H9 (cell line): ENCODE data around the gene ADRB1. TPM values are rescaled to one million over a fixed set of nuclear protein-coding genes. Genes with fewer than 3 reads are reported as not detected.

Source experiments
- DNase-seq: peaks from one replicate; pipeline ENCODE4 v3.0.0-alpha.2; 2017
- H2AFZ ChIP-seq: one replicate; pipeline ENCODE4 v1.6.1; 2013; ENCODE audit warnings: mild to moderate bottlenecking, low read length, control low read depth, moderate library complexity
- H2AK5ac ChIP-seq: 2 replicates; pipeline ENCODE4 v1.6.1; 2013; ENCODE audit warnings: low read length, control low read depth, mixed read lengths; ENCODE audit not compliant: insufficient read length
- H2BK120ac ChIP-seq: one replicate; pipeline ENCODE4 v1.6.1; 2013; ENCODE audit warnings: low read depth, mild to moderate bottlenecking, low read length, control low read depth, inconsistent platforms; ENCODE audit not compliant: poor library complexity, severe bottlenecking
- H2BK12ac ChIP-seq: 2 replicates; pipeline ENCODE4 v1.6.1; 2013; ENCODE audit warnings: low read length, control low read depth, mixed read lengths, low read depth; ENCODE audit not compliant: insufficient read length
- H2BK15ac ChIP-seq: 2 replicates; pipeline ENCODE4 v1.6.1; 2013; ENCODE audit warnings: low read depth, low read length, control low read depth
- H2BK20ac ChIP-seq: one replicate; pipeline ENCODE4 v1.6.1; 2013; ENCODE audit warnings: low read depth, mild to moderate bottlenecking, low read length, control low read depth, inconsistent platforms; ENCODE audit not compliant: poor library complexity, severe bottlenecking
- H2BK5ac ChIP-seq: 2 replicates; pipeline ENCODE4 v1.6.1; 2013; ENCODE audit warnings: low read length, control low read depth, mixed read lengths; ENCODE audit not compliant: insufficient read length
- H3K14ac ChIP-seq: 2 replicates; pipeline ENCODE4 v1.6.1; 2013; ENCODE audit warnings: low read length, control low read depth; ENCODE audit not compliant: insufficient read depth
- H3K18ac ChIP-seq: 2 replicates; pipeline ENCODE4 v1.6.1; 2013; ENCODE audit warnings: low read depth, mild to moderate bottlenecking, mixed read lengths, low read length, control low read depth; ENCODE audit not compliant: insufficient read length
- H3K23ac ChIP-seq: 2 replicates; pipeline ENCODE4 v1.6.1; 2013; ENCODE audit warnings: low read length, control low read depth, mixed read lengths, low read depth; ENCODE audit not compliant: insufficient read length
- H3K23me2 ChIP-seq: 2 replicates; pipeline ENCODE4 v1.6.1; 2013; ENCODE audit warnings: low read depth, mild to moderate bottlenecking, mixed read lengths, low read length, control low read depth; ENCODE audit not compliant: insufficient read length, poor library complexity, severe bottlenecking
- H3K27ac ChIP-seq: 2 replicates; pipeline ENCODE4 v1.5.1; 2013; ENCODE audit warnings: low read length, control low read depth, mixed read lengths, low read depth; ENCODE audit not compliant: insufficient read length
- H3K27me3 ChIP-seq: 2 replicates; pipeline ENCODE4 v1.6.1; 2013; ENCODE audit warnings: low read length, control low read depth, inconsistent platforms; ENCODE audit not compliant: insufficient read depth
- H3K4ac ChIP-seq: 2 replicates; pipeline ENCODE4 v1.6.1; 2013; ENCODE audit warnings: low read depth, mild to moderate bottlenecking, control low read depth, inconsistent platforms, low read length, moderate library complexity
- H3K4me1 ChIP-seq: 2 replicates; pipeline ENCODE4 v1.6.1; 2013; ENCODE audit warnings: low read length, control low read depth, inconsistent platforms; ENCODE audit not compliant: insufficient read depth
- H3K4me2 ChIP-seq: 2 replicates; pipeline ENCODE4 v1.6.1; 2013; ENCODE audit warnings: low read length, control low read depth, mixed read lengths; ENCODE audit not compliant: insufficient read length, insufficient read depth
- H3K56ac ChIP-seq: 2 replicates; pipeline ENCODE4 v1.6.1; 2013; ENCODE audit warnings: low read depth, mild to moderate bottlenecking, mixed read lengths, low read length, control low read depth; ENCODE audit not compliant: insufficient read length
- H3K79me1 ChIP-seq: 2 replicates; pipeline ENCODE4 v1.6.1; 2013; ENCODE audit warnings: low read depth, mild to moderate bottlenecking, moderate library complexity, low read length, control low read depth, inconsistent platforms; ENCODE audit not compliant: insufficient read depth, poor library complexity, severe bottlenecking
- H3K79me2 ChIP-seq: 2 replicates; pipeline ENCODE4 v1.6.1; 2013; ENCODE audit warnings: low read length, control low read depth, inconsistent platforms; ENCODE audit not compliant: insufficient read depth
- H3K9ac ChIP-seq: 2 replicates; pipeline ENCODE4 v1.6.1; 2013; ENCODE audit warnings: low read length, control low read depth, mixed read lengths; ENCODE audit not compliant: insufficient read length; ENCODE audit errors: extremely low read depth
- H3K9me3 ChIP-seq: one replicate; pipeline ENCODE4 v1.6.1; 2013; ENCODE audit warnings: low read depth, low read length, inconsistent platforms; ENCODE audit not compliant: control insufficient read depth
- H3T11ph ChIP-seq: one replicate; pipeline ENCODE4 v1.6.1; 2013; ENCODE audit warnings: mild to moderate bottlenecking, low read length, control low read depth, inconsistent platforms
- H4K20me1 ChIP-seq: one replicate; pipeline ENCODE4 v1.6.1; 2013; ENCODE audit not compliant: control insufficient read depth, insufficient read length, insufficient read depth
- H4K5ac ChIP-seq: 2 replicates; pipeline ENCODE4 v1.6.1; 2013; ENCODE audit warnings: low read depth, mild to moderate bottlenecking, mixed read lengths, low read length, control low read depth; ENCODE audit not compliant: insufficient read length
- H4K8ac ChIP-seq: replicated peaks from 2 replicates; pipeline ENCODE4 v1.6.1; 2013; ENCODE audit warnings: low read length, control low read depth, mixed read lengths, low read depth; ENCODE audit not compliant: insufficient read length
- H4K91ac ChIP-seq: 2 replicates; pipeline ENCODE4 v1.6.1; 2013; ENCODE audit warnings: low read depth, mild to moderate bottlenecking, moderate library complexity, mixed read lengths, low read length, control low read depth; ENCODE audit not compliant: insufficient read length
- H3K27ac Mint-ChIP-seq, 3 experiments: 2 replicates in 2 of 3; 3 replicates in 1 of 3; pipeline ENCODE4 v1.8.0; 2020 to 2021; ENCODE audit warnings: mixed read lengths in 3 of 3, mild to moderate bottlenecking in 1 of 3, moderate library complexity in 1 of 3
- H3K27me3 Mint-ChIP-seq: 2 replicates; pipeline ENCODE4 v1.8.0; 2021; ENCODE audit warnings: low read depth, mild to moderate bottlenecking, moderate library complexity, mixed read lengths
- H3K36me3 Mint-ChIP-seq, 3 experiments: 2 replicates in 2 of 3; 3 replicates in 1 of 3; pipeline ENCODE4 v1.8.0; 2020 to 2021; ENCODE audit warnings: low read depth in 3 of 3, mixed read lengths in 3 of 3; ENCODE audit not compliant: insufficient read depth in 1 of 3
- H3K4me1 Mint-ChIP-seq, 2 experiments: 2 replicates each; pipeline ENCODE4 v1.8.0; 2020; ENCODE audit warnings: mixed read lengths in 2 of 2
- H3K4me3 Mint-ChIP-seq, 2 experiments: 2 replicates in 1 of 2; 3 replicates in 1 of 2; pipeline ENCODE4 v1.8.0; 2020 to 2021; ENCODE audit warnings: mild to moderate bottlenecking in 2 of 2, mixed read lengths in 2 of 2, moderate library complexity in 1 of 2
- H3K9me3 Mint-ChIP-seq, 2 experiments: 2 replicates in 1 of 2; 3 replicates in 1 of 2; pipeline ENCODE4 v1.8.0; 2020; ENCODE audit warnings: mild to moderate bottlenecking in 2 of 2, mixed read lengths in 2 of 2, moderate library complexity in 1 of 2
- WGBS: extraction: QIAGEN DNeasy Blood & Tissue Kit; methylation state at CpG from one replicate; pipeline ENCODE4 v1.1.7; 2013; ENCODE audit warnings: missing lambda C conversion rate, low lambda C conversion rate, mixed read lengths; ENCODE audit not compliant: insufficient read length; ENCODE audit errors: extremely low coverage; 5-methylcytosine and 5-hydroxymethylcytosine counted together
- total RNA-seq: library from RNA; stranded (reverse); gene quantifications from 2 replicates; pipeline ENCODE4 v1.2.1, GENCODE V29; 2021
- TF ChIP-seq, protein P1 (sequence below): fragments of 200-600 bp; sonication (generic); conservative IDR thresholded peaks from 3 replicates; pipeline ENCODE4 v1.8.0; 2021; ENCODE audit warnings: antibody characterized with exemption, mild to moderate bottlenecking

The ADRB1 gene
- total RNA-seq, 1 experiment from 2014 or later: 0.13 TPM

DNA sequence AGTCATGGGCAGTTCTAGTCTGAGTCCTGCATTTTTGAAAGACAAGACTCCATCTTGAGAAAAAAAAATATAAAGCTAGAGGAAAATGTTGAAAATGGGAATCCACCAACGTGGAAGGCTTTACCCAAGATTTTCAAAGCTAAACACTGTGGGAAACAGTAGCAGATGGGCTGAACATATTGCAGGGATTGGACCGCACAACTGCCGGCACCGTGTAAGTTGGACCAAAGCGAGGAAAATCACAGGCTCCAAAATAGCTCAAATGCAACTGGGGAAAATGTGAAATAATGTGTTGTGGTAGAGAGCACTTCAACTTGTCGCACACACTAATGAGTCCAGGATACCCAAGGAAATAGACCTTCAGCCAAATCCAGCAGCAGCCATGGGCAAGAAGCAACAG lies 26.4 kb upstream of the ADRB1 start:
- H3K36me3 Mint-ChIP-seq: peaks cover 0 to 7% (median 0%) of the 10 kb centered on the region in 3 experiments; a peak in 1 of 7 replicates
- no peak overlapping the region for H3K27ac Mint-ChIP-seq
- peaks cover 10 to 11% of the 10 kb centered on the region in 2 experiments for H3K9me3 Mint-ChIP-seq
- Histone ChIP-seq H3K4ac (no peak overlapping the region), H2BK20ac (no peak overlapping the region), H3K4me1 (no peaks in the 10 kb centered on the region), H3K9me3 (no peaks in the 10 kb centered on the region), H3K4me2 (no peak overlapping the region), H3K23ac (no peak overlapping the region), H4K91ac (no peak overlapping the region), H2AFZ (no peak overlapping the region), H3K79me2 (no peaks in the 10 kb centered on the region), H3T11ph (no peak overlapping the region), H3K27me3 (no peaks in the 10 kb centered on the region), H2BK15ac (no peak overlapping the region), H2AK5ac (no peak overlapping the region), H2BK12ac (no peak overlapping the region), H2BK120ac (no peak overlapping the region), H4K8ac (no peak overlapping the region), H4K5ac (no peak overlapping the region), H3K9ac (no peak overlapping the region), H3K18ac (no peak overlapping the region), H3K56ac (no peak overlapping the region), H3K14ac (no peak overlapping the region), H3K23me2 (no peaks in the 10 kb centered on the region), H3K27ac (no peak overlapping the region), H4K20me1 (no peaks in the 10 kb centered on the region), H2BK5ac (no peak overlapping the region), H3K79me1 (no peaks in the 10 kb centered on the region)
- no peak overlapping the region for H3K4me3 Mint-ChIP-seq
- no peak for DNase-seq
- WGBS: no CpG with 5 or more reads among the region's 6 CpGs
- H3K27me3 Mint-ChIP-seq: peaks cover 4% of the 10 kb centered on the region; the same call in 1 of the 2 replicates
- TF ChIP-seq, protein P1, sequence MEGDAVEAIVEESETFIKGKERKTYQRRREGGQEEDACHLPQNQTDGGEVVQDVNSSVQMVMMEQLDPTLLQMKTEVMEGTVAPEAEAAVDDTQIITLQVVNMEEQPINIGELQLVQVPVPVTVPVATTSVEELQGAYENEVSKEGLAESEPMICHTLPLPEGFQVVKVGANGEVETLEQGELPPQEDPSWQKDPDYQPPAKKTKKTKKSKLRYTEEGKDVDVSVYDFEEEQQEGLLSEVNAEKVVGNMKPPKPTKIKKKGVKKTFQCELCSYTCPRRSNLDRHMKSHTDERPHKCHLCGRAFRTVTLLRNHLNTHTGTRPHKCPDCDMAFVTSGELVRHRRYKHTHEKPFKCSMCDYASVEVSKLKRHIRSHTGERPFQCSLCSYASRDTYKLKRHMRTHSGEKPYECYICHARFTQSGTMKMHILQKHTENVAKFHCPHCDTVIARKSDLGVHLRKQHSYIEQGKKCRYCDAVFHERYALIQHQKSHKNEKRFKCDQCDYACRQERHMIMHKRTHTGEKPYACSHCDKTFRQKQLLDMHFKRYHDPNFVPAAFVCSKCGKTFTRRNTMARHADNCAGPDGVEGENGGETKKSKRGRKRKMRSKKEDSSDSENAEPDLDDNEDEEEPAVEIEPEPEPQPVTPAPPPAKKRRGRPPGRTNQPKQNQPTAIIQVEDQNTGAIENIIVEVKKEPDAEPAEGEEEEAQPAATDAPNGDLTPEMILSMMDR: no peak
- no peaks in the 10 kb centered on the region for H3K4me1 Mint-ChIP-seq
